ENCODE data around the gene ATP2B2.
A peak's percentile ranks its signal among the peaks of the same experiment; 100 is the strongest.

ATP2B2 gene

DNA sequence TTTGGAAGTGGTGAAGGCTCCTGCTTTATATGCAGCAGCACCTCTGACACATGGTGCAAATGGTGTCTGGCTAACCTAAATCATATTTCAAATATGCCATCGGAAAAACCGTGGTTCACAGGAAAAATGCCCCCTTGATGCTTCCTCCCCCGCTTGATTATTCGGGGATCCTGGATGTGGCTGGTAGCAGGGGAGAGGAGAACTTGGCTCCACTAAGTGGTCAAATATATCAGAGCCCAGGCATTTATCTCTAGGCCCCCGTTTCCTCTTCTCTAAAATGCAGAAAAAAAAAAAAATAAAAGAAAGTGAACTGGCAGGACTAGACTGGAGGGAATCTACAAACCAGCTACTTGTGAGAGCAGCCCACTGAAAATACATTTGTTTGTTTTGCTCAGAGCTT lies 18.2 kb upstream of the ATP2B2 start:
- Histone ChIP-seq H3K4me3 (ENCODE audit: low read depth, low read length) (no peak overlapping the region), H3K9me3 (ENCODE audit: control insufficient read depth, insufficient read depth, low read depth, low read length) (no peaks in the 10 kb centered on the region), H3K4me1 (ENCODE audit: control insufficient read depth, insufficient read depth, low read length) (no peaks in the 10 kb centered on the region), H3K27ac (ENCODE audit: extremely low read depth, low read depth, low read length) (no peak overlapping the region), H3K36me3 (ENCODE audit: control insufficient read depth in 2 of 2, insufficient read depth in 1 of 2, low read length in 2 of 2) (no peaks in the 10 kb centered on the region)
- ChIA-PET CTCF (interaction anchor here (0.7 kb wide), 1 partner anchor 119 kb away, joined by 3 read pairs; no protein-coding TSS in a partner anchor), POLR2A (no interaction called here)
- TF ChIP-seq ZNF302 (tag by site-specific recombination; IDR thresholded peaks at IDR 0.05; ENCODE audit: low read depth) = no peak
- TF ChIP-seq ZNF10 (tag by site-specific recombination; IDR thresholded peaks at IDR 0.05) = no peak
- no peak for TF ChIP-seq ZNF16 (tag by site-specific recombination; IDR thresholded peaks at IDR 0.05; ENCODE audit: low read depth)
- TF ChIP-seq, protein P1, sequence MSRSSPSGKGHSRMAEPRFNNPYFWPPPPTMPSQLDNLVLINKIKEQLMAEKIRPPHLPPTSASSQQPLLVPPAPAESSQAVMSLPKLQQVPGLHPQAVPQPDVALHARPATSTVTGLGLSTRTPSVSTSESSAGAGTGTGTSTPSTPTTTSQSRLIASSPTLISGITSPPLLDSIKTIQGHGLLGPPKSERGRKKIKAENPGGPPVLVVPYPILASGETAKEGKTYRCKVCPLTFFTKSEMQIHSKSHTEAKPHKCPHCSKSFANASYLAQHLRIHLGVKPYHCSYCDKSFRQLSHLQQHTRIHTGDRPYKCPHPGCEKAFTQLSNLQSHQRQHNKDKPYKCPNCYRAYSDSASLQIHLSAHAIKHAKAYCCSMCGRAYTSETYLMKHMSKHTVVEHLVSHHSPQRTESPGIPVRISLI (tag by site-specific recombination; IDR thresholded peaks at IDR 0.05) = no peak
- TF ChIP-seq ZNF791 (tag by site-specific recombination; IDR thresholded peaks at IDR 0.05) = no peak
- TF ChIP-seq BCL11B (tag by site-specific recombination; IDR thresholded peaks at IDR 0.05; ENCODE audit: low read depth) = no peak
- no peak for TF ChIP-seq MYNN (tag by site-specific recombination; IDR thresholded peaks at IDR 0.05; ENCODE audit: borderline replicate concordance)
- TF ChIP-seq FEZF1 (tag by site-specific recombination; IDR thresholded peaks at IDR 0.05) = no peak
- TF ChIP-seq, protein P2, sequence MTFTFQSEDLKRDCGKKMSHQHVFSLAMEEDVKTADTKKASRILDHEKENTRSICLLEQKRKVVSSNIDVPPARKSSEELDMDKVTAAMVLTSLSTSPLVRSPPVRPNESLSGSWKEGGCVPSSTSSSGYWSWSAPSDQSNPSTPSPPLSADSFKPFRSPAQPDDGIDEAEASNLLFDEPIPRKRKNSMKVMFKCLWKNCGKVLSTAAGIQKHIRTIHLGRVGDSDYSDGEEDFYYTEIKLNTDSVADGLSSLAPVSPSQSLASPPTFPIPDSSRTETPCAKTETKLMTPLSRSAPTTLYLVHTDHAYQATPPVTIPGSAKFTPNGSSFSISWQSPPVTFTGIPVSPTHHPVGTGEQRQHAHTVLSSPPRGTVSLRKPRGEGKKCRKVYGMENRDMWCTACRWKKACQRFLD (tag by site-specific recombination; IDR thresholded peaks at IDR 0.05) = no peak
- no peak for TF ChIP-seq ZNF707 (tag by site-specific recombination; IDR thresholded peaks at IDR 0.05)
- no peak for TF ChIP-seq ZNF555 (tag by site-specific recombination; conservative IDR thresholded peaks at IDR 0.05)
- TF ChIP-seq, protein P3, sequence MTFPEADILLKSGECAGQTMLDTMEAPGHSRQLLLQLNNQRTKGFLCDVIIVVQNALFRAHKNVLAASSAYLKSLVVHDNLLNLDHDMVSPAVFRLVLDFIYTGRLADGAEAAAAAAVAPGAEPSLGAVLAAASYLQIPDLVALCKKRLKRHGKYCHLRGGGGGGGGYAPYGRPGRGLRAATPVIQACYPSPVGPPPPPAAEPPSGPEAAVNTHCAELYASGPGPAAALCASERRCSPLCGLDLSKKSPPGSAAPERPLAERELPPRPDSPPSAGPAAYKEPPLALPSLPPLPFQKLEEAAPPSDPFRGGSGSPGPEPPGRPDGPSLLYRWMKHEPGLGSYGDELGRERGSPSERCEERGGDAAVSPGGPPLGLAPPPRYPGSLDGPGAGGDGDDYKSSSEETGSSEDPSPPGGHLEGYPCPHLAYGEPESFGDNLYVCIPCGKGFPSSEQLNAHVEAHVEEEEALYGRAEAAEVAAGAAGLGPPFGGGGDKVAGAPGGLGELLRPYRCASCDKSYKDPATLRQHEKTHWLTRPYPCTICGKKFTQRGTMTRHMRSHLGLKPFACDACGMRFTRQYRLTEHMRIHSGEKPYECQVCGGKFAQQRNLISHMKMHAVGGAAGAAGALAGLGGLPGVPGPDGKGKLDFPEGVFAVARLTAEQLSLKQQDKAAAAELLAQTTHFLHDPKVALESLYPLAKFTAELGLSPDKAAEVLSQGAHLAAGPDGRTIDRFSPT (tag by site-specific recombination; IDR thresholded peaks at IDR 0.05) = no peak
- no peak for TF ChIP-seq ZNF211 (tag by site-specific recombination; IDR thresholded peaks at IDR 0.05; ENCODE audit: low read depth)
- TF ChIP-seq ZNF521 (tag by site-specific recombination; IDR thresholded peaks at IDR 0.05) = no peak

DNA sequence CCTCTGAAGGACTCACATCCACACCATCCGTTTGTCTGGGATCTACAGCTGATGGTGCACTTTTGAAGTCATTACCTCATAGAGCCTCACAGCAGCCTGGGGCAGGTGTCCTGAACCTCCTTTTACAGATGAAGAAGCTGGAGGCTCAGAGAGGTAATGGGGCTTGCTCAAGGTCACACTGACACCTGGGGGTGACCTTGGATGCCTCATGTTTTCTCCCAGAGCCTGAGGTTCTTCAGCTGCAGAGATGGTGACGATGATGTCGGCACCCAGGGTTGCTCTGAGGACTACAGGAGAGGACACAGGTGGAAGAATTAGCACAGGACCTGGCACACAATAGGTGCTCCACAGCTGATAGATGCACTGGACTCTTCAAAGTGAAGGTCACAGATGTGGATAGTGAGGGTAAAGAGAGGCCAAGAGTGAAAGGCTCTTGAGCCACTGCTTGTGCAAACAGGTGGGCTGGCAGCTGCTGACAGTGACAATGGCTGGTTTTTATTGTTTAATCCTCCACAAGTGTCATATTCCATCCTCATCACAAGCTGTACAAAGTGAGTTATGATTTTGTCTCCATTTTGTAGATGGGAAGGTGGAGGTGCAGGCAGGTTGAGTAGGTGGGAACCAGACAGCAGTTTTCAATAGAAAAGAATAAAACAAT lies 17.4 kb upstream of the ATP2B2 start:
- H3K27ac ChIP-seq (ENCODE audit: extremely low read depth, low read depth, low read length) = no peak overlapping the region
- no peak overlapping the region for H3K4me3 ChIP-seq (ENCODE audit: low read depth, low read length)
- CTCF ChIA-PET = no interaction called here
- POLR2A ChIA-PET = interaction anchor here (0.5 kb wide), 1 partner anchor 18 kb away, joined by 3 read pairs; no protein-coding TSS in a partner anchor
- H3K4me1 ChIP-seq (ENCODE audit: control insufficient read depth, insufficient read depth, low read length) = no peaks in the 10 kb centered on the region
- no peaks in the 10 kb centered on the region for H3K36me3 ChIP-seq (ENCODE audit: control insufficient read depth in 2 of 2, insufficient read depth in 1 of 2, low read length in 2 of 2)
- H3K9me3 ChIP-seq (ENCODE audit: control insufficient read depth, insufficient read depth, low read depth, low read length) = no peaks in the 10 kb centered on the region
- TF ChIP-seq ZBTB17 (tag by site-specific recombination; IDR thresholded peaks at IDR 0.05) = peak; percentile 87
- peak; percentile 67 for TF ChIP-seq SCRT2 (tag by site-specific recombination; IDR thresholded peaks at IDR 0.05)
- TF ChIP-seq SCRT1 (tag by site-specific recombination; IDR thresholded peaks at IDR 0.05; ENCODE audit: borderline replicate concordance) = peak; percentile 28; the same call in 1 of the 2 replicates
- no peak for TF ChIP-seq KLF16 (tag by site-specific recombination; IDR thresholded peaks at IDR 0.05)
